Endothelial cell of umbilical vein (primary cell): Measurements from ENCODE around the gene FBXO45. TPM values are rescaled to one million over a fixed set of nuclear protein-coding genes. Genes with fewer than 3 reads are reported as not detected.

Experiments used
- BruUV-seq: library from RNA; stranded (reverse); fragments of 400-500 nt; replicated peaks from 2 replicates; lab custom pipeline; 2021; lab: Mats Ljungman, UMichigan
- CTCF ChIA-PET: fragments of 300-600, 350-600 bp; sonication (Branson Sonifier 250); formaldehyde crosslinking; loops from one replicate; lab custom pipeline; 2021; ENCODE audit warnings: antibody characterized with exemption, inconsistent platforms; lab: Charles Lee
- POLR2A ChIA-PET: fragments of 300-600, 350-600 bp; sonication (Branson Sonifier 250); formaldehyde crosslinking; loops from one replicate; lab custom pipeline; 2021; ENCODE audit warnings: antibody characterized with exemption, inconsistent platforms; lab: Charles Lee
- DNase-seq: peaks from one replicate; pipeline ENCODE4 v3.0.0-alpha.2; 2011; ENCODE audit warnings: low read depth, low spot score
- FAIRE-seq: peaks from 2 replicates; lab custom pipeline; 2011; peaks lifted over from hg19 to GRCh38; lab: Jason Lieb, UNC
- H2AFZ ChIP-seq: 2 replicates; pipeline ENCODE4 v1.6.0; 2012; ENCODE audit warnings: low read depth, low read length, control low read depth, inconsistent platforms
- H3K27ac ChIP-seq: 2 replicates; pipeline ENCODE4 v1.5.1; 2011; ENCODE audit warnings: low read depth, mild to moderate bottlenecking, control low read depth, low read length, moderate library complexity; ENCODE audit not compliant: insufficient read depth
- H3K27me3 ChIP-seq, 2 experiments: 2 replicates each; pipeline versions ENCODE4 v1.6.0 to v1.6.1; 2011; ENCODE audit warnings: low read length in 2 of 2, mixed read lengths in 1 of 2; ENCODE audit not compliant: control insufficient read depth in 2 of 2, insufficient read depth in 2 of 2
- H3K36me3 ChIP-seq, 2 experiments: 2 replicates in 1 of 2; 3 replicates in 1 of 2; pipeline ENCODE4 v1.5.1; 2011; ENCODE audit warnings: low read length in 2 of 2, mild to moderate bottlenecking in 1 of 2, moderate library complexity in 1 of 2; ENCODE audit not compliant: control insufficient read depth in 2 of 2, insufficient read depth in 2 of 2; ENCODE audit errors: extremely low read depth in 1 of 2
- H3K4me1 ChIP-seq: 3 replicates; pipeline ENCODE4 v1.5.1; 2011; ENCODE audit warnings: mild to moderate bottlenecking, low read length; ENCODE audit not compliant: control insufficient read depth, insufficient read depth; ENCODE audit errors: extremely low read depth
- H3K4me2 ChIP-seq: 2 replicates; pipeline ENCODE4 v1.6.1; 2011; ENCODE audit warnings: low read length, control low read depth, mixed read lengths; ENCODE audit not compliant: insufficient read depth
- H3K4me3 ChIP-seq, 3 experiments: fragments of 200-600 bp in 1 of 3; sonication (generic), shearing (Covaris generic) in 1 of 3; replicated peaks in 1 of 3; 2 replicates each; pipeline ENCODE4 v1.5.1; 2011 to 2016; ENCODE audit warnings: control low read depth in 3 of 3, low read length in 3 of 3, mild to moderate bottlenecking in 2 of 3, inconsistent platforms in 1 of 3, low read depth in 1 of 3, moderate library complexity in 1 of 3; ENCODE audit not compliant: insufficient read depth in 1 of 3
- H3K79me2 ChIP-seq: 2 replicates; pipeline ENCODE4 v1.6.0; 2012; ENCODE audit warnings: low read length, inconsistent platforms; ENCODE audit not compliant: control insufficient read depth, insufficient read depth
- H3K9ac ChIP-seq: replicated peaks from 2 replicates; pipeline ENCODE3; 2011; ENCODE audit warnings: low read length, control low read depth; ENCODE audit not compliant: insufficient read depth; ENCODE audit errors: extremely low read depth
- H3K9me1 ChIP-seq: replicated peaks from 3 replicates; pipeline ENCODE4 v1.6.0; 2011; ENCODE audit warnings: mild to moderate bottlenecking, low read length; ENCODE audit not compliant: control insufficient read depth, insufficient read depth; ENCODE audit errors: extremely low read depth
- H3K9me3 ChIP-seq: replicated peaks from 2 replicates; pipeline ENCODE4 v1.5.1; 2012; ENCODE audit warnings: low read length, inconsistent platforms; ENCODE audit not compliant: control insufficient read depth, insufficient read depth
- H4K20me1 ChIP-seq: replicated peaks from 2 replicates; pipeline ENCODE3; 2011; ENCODE audit warnings: mild to moderate bottlenecking, low read length; ENCODE audit not compliant: control insufficient read depth, insufficient read depth; ENCODE audit errors: extremely low read depth
- GATA2 ChIP-seq: IDR thresholded peaks from 2 replicates; pipeline ENCODE4 v1.7.0; 2011; ENCODE audit warnings: low read depth, mild to moderate bottlenecking, moderate library complexity, mixed read lengths, low read length; ENCODE audit not compliant: insufficient read length, insufficient read depth
- JUN ChIP-seq: IDR thresholded peaks from 2 replicates; pipeline ENCODE4 v1.6.1; 2011; ENCODE audit warnings: borderline replicate concordance, low read depth; ENCODE audit not compliant: insufficient read length, insufficient read depth
- MYC ChIP-seq: IDR thresholded peaks from one replicate; pipeline ENCODE4 v1.6.1; 2011; ENCODE audit warnings: mild to moderate bottlenecking, low read depth, low read length
- POLR2A ChIP-seq: IDR thresholded peaks from 2 replicates; pipeline ENCODE4 v1.6.1; 2012; ENCODE audit warnings: low read depth, mild to moderate bottlenecking, control low read depth, low read length
- POLR2AphosphoS5 ChIP-seq: IDR thresholded peaks from 2 replicates; pipeline ENCODE4 v1.6.1; 2012; ENCODE audit warnings: low read depth, mild to moderate bottlenecking, control low read depth, low read length, moderate library complexity; ENCODE audit not compliant: insufficient read depth
- dilution Hi-C: fragments of 300-500 bp; cut with MboI; formaldehyde crosslinking; loops from one replicate; pipeline ENCODE4 v1.15.0; 2019; ENCODE audit warnings: low sequenced_read_pairs; ENCODE audit not compliant: extremely low pct_ligation_motif_present
- intact Hi-C: fragments of 100-400 bp; cut with micrococcal nuclease; formaldehyde crosslinking; loops from one replicate; pipeline ENCODE4 v1.10.0; 2022
- polyA plus RNA-seq, 4 experiments: library from polyadenylated mRNA; depleted of rRNA in 3 of 4; stranded (reverse) in 3 of 4; unstranded in 1 of 4; fragments of >200 nt; gene quantifications; 2 replicates each; pipeline versions ENCODE4 v1.2.1 to v1.2.3, GENCODE V29; 2011 to 2012; ENCODE audit warnings: missing spikeins in 1 of 4
- total RNA-seq: library from RNA; stranded (reverse); gene quantifications from 2 replicates; pipeline ENCODE4 v1.2.3, GENCODE V29; 2021
- TF ChIP-seq, protein P1 (sequence below): IDR thresholded peaks from 2 replicates; pipeline ENCODE4 v1.6.1; 2011; ENCODE audit not compliant: insufficient read depth, insufficient read length
- TF ChIP-seq, protein P2 (sequence below), 2 donors: IDR thresholded peaks; 1 replicate in 1 of 2; 2 replicates in 1 of 2; pipeline ENCODE4 v1.5.1; 2011; ENCODE audit warnings: low read length in 2 of 2, mild to moderate bottlenecking in 2 of 2, moderate library complexity in 2 of 2, control low read depth in 1 of 2, inconsistent platforms in 1 of 2, low read depth in 1 of 2; ENCODE audit not compliant: insufficient read depth in 1 of 2; ENCODE audit errors: extremely low read depth in 1 of 2

FBXO45 gene
- total and polyA plus RNA-seq, 2 donors (not counting 3 experiments of a cell fraction or from before 2014, with no cell fraction given): 3.5 to 12.4 TPM

DNA sequence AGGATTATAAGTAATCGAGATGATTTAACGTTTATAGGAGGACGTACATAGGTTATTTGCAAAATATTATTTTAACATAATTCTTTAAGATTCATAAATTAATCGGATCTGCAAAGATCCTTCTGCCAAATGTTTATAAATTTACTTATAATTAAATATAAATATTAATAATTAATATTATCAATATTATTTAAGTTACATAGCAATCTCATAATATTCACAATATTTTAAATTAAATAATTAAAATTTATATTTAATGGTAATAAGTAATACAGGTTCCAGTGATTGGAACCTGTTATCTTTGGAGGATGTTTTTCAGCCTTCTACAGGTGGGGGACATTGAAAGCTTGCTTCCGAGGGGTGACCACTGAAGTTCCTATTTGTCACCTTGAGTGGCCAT, 16.2 kb upstream of the FBXO45 start:
- ChIA-PET CTCF (interaction anchor here (1.8 kb wide), 1 partner anchor 23 kb away, joined by 4 read pairs; no protein-coding TSS in a partner anchor), POLR2A (no interaction called here)
- H3K27me3 ChIP-seq: no peaks in the 10 kb centered on the region
- H4K20me1 ChIP-seq: no peaks in the 10 kb centered on the region
- no peaks in the 10 kb centered on the region for H3K79me2 ChIP-seq
- H3K36me3 ChIP-seq: no peaks in the 10 kb centered on the region
- H3K4me2 ChIP-seq: no peak overlapping the region
- H3K4me3 ChIP-seq: no peak overlapping the region
- FAIRE-seq: no peak
- no peaks in the 10 kb centered on the region for H3K9me1 ChIP-seq
- BruUV-seq: no TSS peak
- no peak overlapping the region for H3K27ac ChIP-seq
- intact Hi-C loops (no loop called here), dilution Hi-C loops (no loop called here)
- H3K9me3 ChIP-seq: peaks cover 2% of the 10 kb centered on the region
- no peak overlapping the region for H2AFZ ChIP-seq
- DNase-seq: no peak
- H3K4me1 ChIP-seq: peaks cover 14% of the 10 kb centered on the region
- TF ChIP-seq GATA2: no peak
- TF ChIP-seq MYC: no peak
- TF ChIP-seq, protein P1, sequence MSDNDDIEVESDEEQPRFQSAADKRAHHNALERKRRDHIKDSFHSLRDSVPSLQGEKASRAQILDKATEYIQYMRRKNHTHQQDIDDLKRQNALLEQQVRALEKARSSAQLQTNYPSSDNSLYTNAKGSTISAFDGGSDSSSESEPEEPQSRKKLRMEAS: no peak
- TF ChIP-seq, protein P2, sequence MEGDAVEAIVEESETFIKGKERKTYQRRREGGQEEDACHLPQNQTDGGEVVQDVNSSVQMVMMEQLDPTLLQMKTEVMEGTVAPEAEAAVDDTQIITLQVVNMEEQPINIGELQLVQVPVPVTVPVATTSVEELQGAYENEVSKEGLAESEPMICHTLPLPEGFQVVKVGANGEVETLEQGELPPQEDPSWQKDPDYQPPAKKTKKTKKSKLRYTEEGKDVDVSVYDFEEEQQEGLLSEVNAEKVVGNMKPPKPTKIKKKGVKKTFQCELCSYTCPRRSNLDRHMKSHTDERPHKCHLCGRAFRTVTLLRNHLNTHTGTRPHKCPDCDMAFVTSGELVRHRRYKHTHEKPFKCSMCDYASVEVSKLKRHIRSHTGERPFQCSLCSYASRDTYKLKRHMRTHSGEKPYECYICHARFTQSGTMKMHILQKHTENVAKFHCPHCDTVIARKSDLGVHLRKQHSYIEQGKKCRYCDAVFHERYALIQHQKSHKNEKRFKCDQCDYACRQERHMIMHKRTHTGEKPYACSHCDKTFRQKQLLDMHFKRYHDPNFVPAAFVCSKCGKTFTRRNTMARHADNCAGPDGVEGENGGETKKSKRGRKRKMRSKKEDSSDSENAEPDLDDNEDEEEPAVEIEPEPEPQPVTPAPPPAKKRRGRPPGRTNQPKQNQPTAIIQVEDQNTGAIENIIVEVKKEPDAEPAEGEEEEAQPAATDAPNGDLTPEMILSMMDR (IDR thresholded peaks at IDR 0.05; ENCODE audit: extremely low read depth in 1 of 2, insufficient read depth in 1 of 2, low read depth in 1 of 2, low read length in 2 of 2): no peak
- TF ChIP-seq POLR2AphosphoS5: no peak
- no peak for TF ChIP-seq POLR2A
- no peak overlapping the region for H3K9ac ChIP-seq

DNA sequence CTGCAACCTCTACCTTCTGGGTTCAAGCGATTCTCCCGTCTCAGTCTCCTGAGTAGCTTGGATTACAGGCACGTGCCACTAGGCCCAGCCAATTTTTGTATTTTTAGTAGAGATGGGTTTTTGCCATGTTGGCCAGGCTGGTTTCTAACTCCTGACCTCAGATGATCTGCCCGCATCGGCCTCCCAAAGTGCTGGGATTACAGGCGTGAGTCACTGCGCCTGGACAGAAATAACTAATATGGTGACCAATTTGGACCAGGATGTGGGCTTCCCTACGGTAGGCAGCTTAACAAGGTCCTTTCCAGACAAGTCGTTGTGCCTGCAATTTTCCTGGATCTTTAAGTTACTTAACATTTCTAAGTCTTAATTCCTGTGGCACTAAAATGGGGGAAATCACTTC, 14.9 kb upstream of the FBXO45 start:
- dilution Hi-C loops: no loop called here
- no peak for FAIRE-seq

More for the DNA sequence above, 14.9 kb upstream of the FBXO45 start:
- Histone ChIP-seq H3K79me2 (no peaks in the 10 kb centered on the region), H3K4me1 (peaks cover 14% of the 10 kb centered on the region), H3K9me3 (peaks cover 2% of the 10 kb centered on the region), H3K9ac (no peak overlapping the region), H3K27me3 (no peaks in the 10 kb centered on the region), H3K27ac (no peak overlapping the region), H2AFZ (no peak overlapping the region), H3K4me2 (no peak overlapping the region), H3K36me3 (no peaks in the 10 kb centered on the region), H3K4me3 (no peak overlapping the region), H3K9me1 (no peaks in the 10 kb centered on the region), H4K20me1 (no peaks in the 10 kb centered on the region)
- ChIA-PET CTCF (interaction anchor here (1.1 to 2.8 kb wide), 4 partner anchors 10 to 24 kb away, joined by 4 to 16 read pairs (median 6); partner anchors contain the start of genes FBXO45 and WDR53), POLR2A (no interaction called here)
- DNase-seq: no peak
- BruUV-seq: no TSS peak
- intact Hi-C loops: no loop called here
- TF ChIP-seq JUN (no peak), POLR2AphosphoS5 (no peak), GATA2 (no peak)
